Keratinocyte (primary cell): ENCODE measurements around the gene AANAT.

Experiments
- EZH2 ChIP-seq: IDR thresholded peaks from one replicate; pipeline ENCODE4 v1.6.1; 2012; ENCODE audit warnings: inconsistent platforms, mild to moderate bottlenecking, low read length, moderate library complexity
- TF ChIP-seq, protein P1 (sequence below), 3 experiments: IDR thresholded peaks in 1 of 3; conservative IDR thresholded peaks in 1 of 3; optimal IDR thresholded peaks in 1 of 3; 2 replicates in 2 of 3; 3 replicates in 1 of 3; pipeline versions ENCODE3 to v1.5.1; 2011; ENCODE audit warnings: low read length in 3 of 3, mild to moderate bottlenecking in 3 of 3, moderate library complexity in 2 of 3, control low read depth in 1 of 3, inconsistent platforms in 1 of 3; ENCODE audit not compliant: insufficient read depth in 2 of 3; ENCODE audit errors: extremely low read depth in 1 of 3

GRCh38 chr17:76419576-76420260 lies 47.7 kb upstream of the AANAT start:
- TF ChIP-seq, protein P1, sequence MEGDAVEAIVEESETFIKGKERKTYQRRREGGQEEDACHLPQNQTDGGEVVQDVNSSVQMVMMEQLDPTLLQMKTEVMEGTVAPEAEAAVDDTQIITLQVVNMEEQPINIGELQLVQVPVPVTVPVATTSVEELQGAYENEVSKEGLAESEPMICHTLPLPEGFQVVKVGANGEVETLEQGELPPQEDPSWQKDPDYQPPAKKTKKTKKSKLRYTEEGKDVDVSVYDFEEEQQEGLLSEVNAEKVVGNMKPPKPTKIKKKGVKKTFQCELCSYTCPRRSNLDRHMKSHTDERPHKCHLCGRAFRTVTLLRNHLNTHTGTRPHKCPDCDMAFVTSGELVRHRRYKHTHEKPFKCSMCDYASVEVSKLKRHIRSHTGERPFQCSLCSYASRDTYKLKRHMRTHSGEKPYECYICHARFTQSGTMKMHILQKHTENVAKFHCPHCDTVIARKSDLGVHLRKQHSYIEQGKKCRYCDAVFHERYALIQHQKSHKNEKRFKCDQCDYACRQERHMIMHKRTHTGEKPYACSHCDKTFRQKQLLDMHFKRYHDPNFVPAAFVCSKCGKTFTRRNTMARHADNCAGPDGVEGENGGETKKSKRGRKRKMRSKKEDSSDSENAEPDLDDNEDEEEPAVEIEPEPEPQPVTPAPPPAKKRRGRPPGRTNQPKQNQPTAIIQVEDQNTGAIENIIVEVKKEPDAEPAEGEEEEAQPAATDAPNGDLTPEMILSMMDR (optimal IDR thresholded peaks at IDR 0.05 in 1 of 3, IDR thresholded peaks at IDR 0.05 in 1 of 3, conservative IDR thresholded peaks at IDR 0.05 in 1 of 3; ENCODE audit: extremely low read depth in 1 of 3, insufficient read depth in 2 of 3, low read length in 3 of 3): no peak
- no peak for TF ChIP-seq EZH2
